ENCODE data around the gene STPG3. TPM values are rescaled to one million over a fixed set of nuclear protein-coding genes. Genes with fewer than 3 reads are reported as not detected.

STPG3 gene
- polyA plus RNA-seq, 1 of the 3 experiments (the other 2 are of a cell fraction): not detected

DNA sequence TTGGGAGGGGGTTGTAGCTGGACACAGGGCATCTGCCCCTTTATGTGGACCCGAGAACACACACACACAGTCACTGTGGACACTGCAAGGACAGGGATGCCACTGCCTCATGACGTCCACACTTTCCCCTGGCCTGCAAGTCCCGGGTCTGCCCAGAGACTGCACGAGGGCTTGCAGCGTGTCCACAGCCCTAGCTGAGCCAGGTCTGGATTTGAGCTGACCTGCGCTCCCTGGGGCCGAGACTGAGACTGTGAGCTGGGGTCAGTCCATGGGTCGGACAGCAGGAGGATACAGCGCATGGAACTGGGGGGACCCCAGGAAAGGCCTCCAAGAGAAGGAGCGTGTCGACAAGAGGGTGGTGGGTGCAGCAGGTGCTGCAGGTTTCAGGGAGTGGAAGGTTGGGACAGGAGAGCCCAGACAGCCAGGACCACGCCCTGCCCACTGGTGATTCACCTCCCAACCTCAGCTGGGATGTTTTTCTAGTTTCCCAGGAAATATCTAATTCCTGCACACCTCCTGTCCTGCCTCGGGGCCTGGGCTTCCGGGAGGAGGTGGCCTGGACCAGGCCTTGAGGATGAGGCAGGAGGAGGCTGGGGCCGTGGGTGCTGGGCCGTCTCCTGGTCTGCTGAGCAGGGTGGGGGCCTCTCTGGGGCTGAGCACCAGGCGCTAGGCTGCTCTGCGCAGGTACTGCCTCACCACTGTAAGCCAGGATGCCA, 24.6 kb upstream of the STPG3 start (continued):
- no peak for TF ChIP-seq MEF2A (IDR thresholded peaks at IDR 0.05; ENCODE audit: borderline replicate concordance, low read depth)

DNA sequence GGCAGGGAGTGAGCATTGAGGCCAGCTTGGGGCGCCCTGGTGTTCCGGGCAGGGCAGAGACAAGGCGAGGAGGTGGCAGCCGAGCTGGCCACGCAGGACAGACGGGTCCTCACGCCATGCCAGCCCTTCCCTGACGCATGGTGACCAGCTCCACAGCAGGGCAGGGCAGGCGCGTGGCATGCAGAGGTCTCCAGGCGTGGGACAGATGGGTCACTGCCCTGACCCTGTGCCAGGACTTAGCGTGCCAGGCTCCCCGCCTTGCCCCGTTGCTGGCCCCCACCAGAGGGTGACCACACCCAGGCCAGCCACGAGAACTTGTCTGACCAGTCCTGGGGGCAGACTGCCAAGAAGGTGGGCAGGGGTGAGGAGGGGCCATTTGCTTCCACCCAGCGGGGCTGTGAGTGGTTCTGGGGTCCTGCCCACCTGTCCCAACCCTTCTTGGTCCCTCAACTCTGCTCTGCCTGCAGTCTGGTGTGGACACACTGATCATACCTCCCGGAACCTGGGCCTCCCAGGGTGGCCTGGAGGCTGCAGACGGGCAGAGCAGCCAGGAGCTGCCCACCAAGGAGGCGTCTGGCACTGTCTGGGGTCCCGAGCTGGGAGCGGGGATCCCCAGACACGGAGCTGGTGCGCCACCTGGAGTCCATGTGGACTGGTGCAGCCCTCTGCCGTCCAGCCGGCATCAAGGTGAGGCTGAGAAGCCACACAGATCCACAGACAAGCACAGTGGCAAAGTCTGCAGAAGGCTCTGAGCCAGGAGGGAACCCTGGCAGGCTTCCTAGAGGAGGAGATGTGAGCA, 23.8 kb upstream of the STPG3 start, which contains the start of gene RNF224:
Gene RNF224, plus strand, starts transcription at position 449 of the 799 bp plus-strand sequence. CDS start 834 bp downstream, outside the sequence.
- Histone ChIP-seq H3K27ac (ENCODE audit: low read depth in 2 of 2, low read length in 1 of 2) (no peak within 1 kb of the TSS; a peak in 1 of 4 replicates), H3K4me1 (ENCODE audit: control insufficient read depth in 1 of 2, insufficient read depth in 2 of 2, low read depth in 1 of 2, low read length in 1 of 2) (peaks cover 0 to 54% of the 10 kb centered on the region in 2 experiments; a peak in 1 of 4 replicates), H2AFZ (ENCODE audit: low read depth) (no peak within 1 kb of the TSS), H3K9ac (no peak within 1 kb of the TSS), H3K9me3 (no peaks in the 10 kb centered on the region), H3F3A (replicated peaks; ENCODE audit: insufficient read depth) (peaks cover 16% of the 10 kb centered on the region), H3K79me2 (ENCODE audit: insufficient read depth) (no peaks in the 10 kb centered on the region), H3K4me3 (ENCODE audit: low read depth in 2 of 2, low read length in 1 of 2) (no peak within 1 kb of the TSS; a peak in 1 of 4 replicates), H4K20me1 (ENCODE audit: insufficient read depth) (no peaks in the 10 kb centered on the region), H3K36me3 (replicated peaks in 1 of 2; ENCODE audit: control insufficient read depth in 1 of 2, insufficient read depth in 2 of 2, low read length in 1 of 2) (no peaks in the 10 kb centered on the region), H3K4me2 (peak within 1 kb of the TSS; percentile 1; the same call in 1 of the 2 replicates), H3K27me3 (ENCODE audit: insufficient read depth) (no peaks in the 10 kb centered on the region), H3K9me2 (no peaks in the 10 kb centered on the region)
- DNase-seq: peak; percentile 91
- 44% methylated on average over 11 of the region's 25 CpGs for WGBS (ENCODE audit: low lambda C conversion rate)
- TF ChIP-seq RCOR1 (IDR thresholded peaks at IDR 0.05; ENCODE audit: low read length) (0 out of 2 replicates have a peak, but pooled peaks have one; percentile 28), CTCF (IDR thresholded peaks at IDR 0.05) (peak; percentile 82), USF2 (IDR thresholded peaks at IDR 0.05; ENCODE audit: borderline replicate concordance, low read depth, low read length) (no peak), SMC3 (IDR thresholded peaks at IDR 0.05; ENCODE audit: low read depth, low read length) (peak; percentile 81), ZBTB33 (IDR thresholded peaks at IDR 0.05; ENCODE audit: borderline replicate concordance, low read depth) (no peak), RAD21 (IDR thresholded peaks at IDR 0.05; ENCODE audit: low read length) (peak; percentile 87), CHD2 (IDR thresholded peaks at IDR 0.05; ENCODE audit: low read length, partially characterized antibody) (peak; percentile 41), MEF2A (IDR thresholded peaks at IDR 0.05; ENCODE audit: borderline replicate concordance, low read depth) (no peak), TCF12 (IDR thresholded peaks at IDR 0.05) (no peak)
- TF ChIP-seq, protein P1, sequence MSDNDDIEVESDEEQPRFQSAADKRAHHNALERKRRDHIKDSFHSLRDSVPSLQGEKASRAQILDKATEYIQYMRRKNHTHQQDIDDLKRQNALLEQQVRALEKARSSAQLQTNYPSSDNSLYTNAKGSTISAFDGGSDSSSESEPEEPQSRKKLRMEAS (IDR thresholded peaks at IDR 0.05; ENCODE audit: low read depth): 0 out of 2 replicates have a peak, but pooled peaks have one; percentile 17
- ChIA-PET POLR2A (interaction anchor here (1.0 to 1.5 kb wide), 7 partner anchors 13 to 120 kb away, joined by 3 to 8 read pairs (median 5); no protein-coding TSS in a partner anchor), CTCF (interaction anchor here (0.6 to 7.7 kb wide), 47 partner anchors 8 to 315 kb away, joined by 3 to 95 read pairs (median 5); partner anchors contain the start of genes ANAPC2, DPP7, LRRC26 and MAN1B1)

Data from SK-N-SH (cell line).